Stimulated activated CD4-positive, alpha-beta T cell treated with anti-CD3 and anti-CD28 coated beads, Interleukin-15, amount 100 ng/mL, for 48 hours (primary cell): ENCODE measurements around the gene C5orf58.
A peak's percentile ranks its signal among the peaks of the same experiment; 100 is the strongest.

Experiments
- DNase-seq, 2 donors: peaks; one replicate each; pipeline ENCODE4 v3.0.0-alpha.2; 2020; ENCODE audit warnings: low read depth in 2 of 2

Gene C5orf58

DNA sequence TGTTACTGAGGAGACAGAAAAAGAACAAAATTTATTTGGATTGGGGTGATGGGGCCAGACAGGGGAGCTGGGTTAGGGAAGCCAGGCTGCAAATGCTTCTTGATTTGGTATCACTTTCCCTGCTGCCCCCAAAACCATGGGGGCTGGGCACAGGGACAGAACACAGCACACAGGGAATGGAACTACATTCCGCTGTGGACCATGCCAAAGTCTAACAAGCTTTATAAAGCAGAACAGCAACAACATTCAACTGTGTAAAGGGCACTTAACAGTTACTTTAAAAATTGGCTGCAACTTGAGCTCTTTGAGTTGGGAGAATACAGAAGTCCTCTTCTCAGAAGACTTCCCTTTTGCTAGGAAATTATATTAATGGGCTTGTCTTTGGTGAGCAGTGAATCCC is 23.8 kb downstream of the C5orf58 start:
- DNase-seq: no peak

DNA sequence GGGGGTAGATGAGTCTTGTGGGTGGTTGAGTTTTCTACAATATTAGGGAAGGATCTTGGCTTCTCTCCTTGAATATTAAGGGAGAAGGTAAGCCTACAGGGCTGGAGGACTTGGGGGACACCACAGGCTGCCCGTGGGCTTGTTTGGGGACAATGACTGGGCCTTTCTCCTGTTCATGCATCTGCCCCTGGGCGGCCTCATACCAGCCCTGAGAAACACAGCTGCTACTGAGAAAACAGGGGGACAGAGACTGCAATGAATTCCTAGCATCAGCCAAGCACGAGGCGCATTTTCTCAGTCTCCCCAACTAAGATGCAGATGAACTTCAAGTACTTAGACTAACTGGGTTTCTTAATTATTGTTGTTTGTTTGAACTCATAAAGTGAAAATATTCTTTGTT is 24.6 kb downstream of the C5orf58 start:
- DNase-seq: no peak

DNA sequence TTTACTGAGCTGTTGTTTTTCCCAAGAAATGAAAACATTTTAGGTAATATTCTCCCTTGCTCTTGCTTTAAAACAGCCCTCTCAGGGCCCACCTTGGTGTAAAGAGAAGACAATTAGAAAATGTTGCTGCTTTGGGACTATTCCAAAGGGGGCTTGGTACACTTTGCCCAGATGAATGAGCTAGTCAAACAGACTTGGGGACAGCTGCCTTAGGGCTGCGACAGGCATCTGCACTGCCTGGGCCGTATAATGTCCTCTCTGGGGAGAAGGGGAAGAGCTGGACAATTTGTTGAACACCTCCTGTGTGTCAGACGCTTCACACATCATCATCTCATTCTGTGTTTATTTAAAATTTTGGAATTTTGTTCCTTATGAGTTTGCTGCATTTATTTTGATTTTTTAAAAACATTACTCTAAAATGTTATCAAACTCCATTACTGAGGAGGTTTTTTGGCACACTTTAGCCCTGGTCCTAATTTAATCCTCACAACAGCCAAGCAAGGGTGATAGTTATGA is 28.8 kb downstream of the C5orf58 start:
- DNase-seq: no peak

DNA sequence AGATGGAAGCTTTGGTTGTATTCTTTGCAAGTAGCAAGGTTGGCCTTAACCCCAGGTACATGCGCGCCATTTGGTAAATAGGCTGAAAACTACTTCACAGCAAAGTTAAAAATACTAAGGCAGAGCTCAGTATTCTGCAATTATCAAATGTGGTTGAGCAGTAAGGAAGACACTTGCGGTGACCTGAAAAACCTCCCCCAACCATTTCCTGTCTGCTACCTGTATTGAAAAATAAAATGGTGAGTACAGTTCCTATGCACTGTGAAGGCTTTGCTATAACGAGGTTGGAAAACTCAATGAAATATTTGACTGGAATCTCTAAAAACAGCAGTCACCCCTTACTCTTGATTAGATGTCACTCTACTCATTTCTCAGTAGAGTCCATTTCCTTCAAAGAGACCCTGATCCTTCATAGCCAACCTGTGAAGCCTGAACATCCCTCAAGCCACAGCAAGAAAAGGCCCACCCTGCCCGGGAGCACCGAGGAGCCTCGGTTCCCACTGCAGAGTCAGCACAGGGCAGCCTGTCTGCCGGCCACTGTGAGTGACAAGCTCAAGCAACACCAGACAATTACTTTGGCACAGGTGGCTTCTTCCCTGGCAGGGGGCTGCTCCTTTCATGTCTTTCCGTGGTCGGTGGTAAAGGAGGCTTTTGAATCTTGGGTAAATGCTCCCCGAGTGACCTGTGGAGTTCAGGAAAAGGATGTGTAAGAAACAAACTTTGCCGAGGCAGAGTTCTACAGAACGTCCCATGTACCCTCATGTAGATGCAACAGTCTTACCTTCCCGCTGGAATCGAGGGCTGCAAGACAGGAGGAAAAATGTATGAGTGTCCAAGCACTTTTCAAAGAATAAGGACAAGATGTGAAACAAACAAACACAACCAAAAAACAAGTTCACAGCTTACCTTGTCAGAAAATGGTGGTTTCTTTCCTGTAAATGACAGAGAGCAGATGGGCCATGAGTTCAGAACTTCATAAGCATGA is 29.6 kb downstream of the C5orf58 start:
- DNase-seq: no peak

DNA sequence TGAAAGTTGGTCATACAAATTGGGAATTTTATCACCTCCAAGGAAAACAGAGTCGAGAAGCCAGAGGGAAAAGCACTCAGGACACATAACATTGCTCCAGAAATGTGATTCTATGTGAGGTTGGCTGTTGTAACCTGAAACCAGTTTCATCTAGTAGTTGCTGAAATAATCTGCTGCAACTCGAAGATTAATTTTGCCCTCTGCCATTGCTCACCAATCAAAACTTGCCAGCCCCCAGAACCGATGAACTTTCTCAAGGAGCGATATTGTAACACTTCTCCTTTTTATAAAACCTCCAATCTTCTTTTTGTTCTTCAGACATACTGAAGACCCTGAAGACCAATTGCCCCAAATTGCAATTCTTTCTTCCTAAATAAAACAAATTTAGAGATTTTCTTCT is 31.1 kb downstream of the C5orf58 start:
- no peak for DNase-seq

- no peak for DNase-seq
Measured at GRCh38 chr5:170265522-170265921, 32.7 kb downstream of the C5orf58 start.

- no peak for DNase-seq
Measured at GRCh38 chr5:170266570-170267381, 34.0 kb downstream of the C5orf58 start.

- DNase-seq: peak; percentile 71 to 72
Measured at GRCh38 chr5:170267431-170268152, 34.8 kb downstream of the C5orf58 start.

DNA sequence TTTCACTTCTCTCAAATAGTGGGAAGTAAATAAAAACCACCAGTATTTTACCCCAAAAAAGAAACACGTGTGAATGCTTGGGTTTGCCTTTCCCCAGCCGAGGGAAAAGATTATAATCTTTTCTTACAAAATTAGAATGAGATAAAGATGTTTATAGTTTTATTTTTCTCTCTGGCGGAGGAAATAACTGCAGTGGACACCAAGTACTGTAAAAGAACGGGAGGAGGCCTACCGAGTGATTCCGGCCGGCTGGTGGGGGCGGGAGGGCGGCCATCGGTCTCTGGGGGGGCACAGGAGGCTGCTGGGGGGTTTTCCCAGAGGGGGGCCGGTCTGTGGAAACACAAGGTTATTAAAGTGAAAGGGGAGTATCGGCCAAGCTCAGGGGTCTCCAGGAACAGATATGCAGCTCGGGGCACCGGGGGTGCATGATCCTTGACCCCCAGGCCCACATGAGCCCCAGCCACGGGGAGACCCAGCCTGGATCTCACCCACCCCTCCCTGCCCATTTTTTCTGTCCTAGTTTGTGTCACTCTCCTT is 35.4 kb downstream of the C5orf58 start:
- DNase-seq: no peak

DNA sequence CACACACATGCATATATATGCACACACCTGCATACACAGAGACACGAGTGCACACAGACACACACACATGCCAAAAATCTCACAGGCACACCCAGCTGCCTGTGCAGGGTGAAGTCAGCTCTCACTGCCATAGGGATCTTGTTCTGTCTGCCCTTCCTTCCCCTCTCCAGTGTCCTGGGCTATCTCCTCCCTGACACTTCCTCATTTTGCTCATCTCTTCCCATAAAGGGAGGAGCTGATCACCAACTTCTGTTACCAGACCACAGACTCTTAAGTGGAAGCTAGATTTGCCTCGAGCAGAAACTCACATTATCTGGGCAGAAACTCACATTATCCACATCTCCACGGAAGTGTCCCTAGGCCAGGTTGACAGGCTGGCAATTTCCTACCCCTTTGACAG is 36.1 kb downstream of the C5orf58 start:
- no peak for DNase-seq

DNA sequence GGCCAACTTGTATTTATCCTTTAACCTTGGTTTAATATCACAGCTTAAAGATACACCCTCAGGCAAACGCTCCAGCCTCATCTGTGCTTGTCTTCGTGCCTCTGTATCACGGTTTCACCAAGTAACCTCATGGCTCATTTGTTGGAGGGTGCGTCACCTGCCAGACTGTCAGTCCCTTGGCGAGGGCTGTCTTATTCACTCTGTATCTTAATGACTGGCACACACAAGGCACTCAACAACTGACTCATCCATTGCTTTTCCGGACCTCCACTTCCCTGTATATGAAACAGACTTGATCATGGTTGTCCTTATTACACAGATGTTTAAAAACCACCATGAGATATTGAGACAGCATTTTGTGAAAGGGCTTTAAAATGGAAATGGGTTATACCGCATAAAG is 36.8 kb downstream of the C5orf58 start:
- peak; percentile 51 to 56 for DNase-seq

DNA sequence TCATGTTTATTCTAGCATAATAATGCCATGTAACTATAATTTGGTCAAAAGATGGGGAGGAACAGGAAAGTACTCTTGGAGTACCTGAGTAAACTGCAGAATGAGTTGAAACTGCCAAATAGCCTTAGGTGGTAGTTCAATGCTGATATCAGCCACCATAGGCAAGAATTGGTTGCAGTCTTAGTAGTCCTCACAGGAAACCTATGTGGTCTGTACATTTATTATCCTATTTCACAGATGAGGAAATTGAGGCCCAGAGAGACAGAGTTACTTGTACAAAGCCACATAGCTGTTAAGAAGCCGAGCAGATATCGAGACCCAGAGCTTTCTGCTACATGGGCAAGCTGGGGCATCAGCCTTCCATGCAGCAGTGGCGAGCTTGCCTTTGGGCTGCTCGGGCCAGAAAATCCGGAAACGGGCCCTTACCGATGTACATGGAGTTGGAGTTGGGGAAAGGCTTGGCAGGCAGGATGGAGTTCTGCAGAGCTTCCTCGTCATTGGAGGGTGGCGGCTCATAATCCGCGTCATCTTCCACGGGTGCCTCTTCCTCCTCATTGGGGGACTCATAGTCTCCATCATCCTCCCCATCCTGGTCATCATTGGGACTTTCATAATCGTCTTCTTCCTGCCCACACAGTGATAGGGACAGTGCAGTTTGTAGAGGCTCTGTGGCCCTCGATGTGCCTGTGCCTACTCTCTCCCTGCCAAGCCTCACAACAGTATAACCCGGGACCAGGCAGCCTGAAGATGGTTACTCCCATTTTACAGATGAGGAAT is 37.7 kb downstream of the C5orf58 start:
- no peak for DNase-seq

GRCh38 chr5:170273968-170274710 is 41.4 kb downstream of the C5orf58 start:
- DNase-seq: peak in 1 of 2 donors; percentile 41

- DNase-seq: no peak
Measured at GRCh38 chr5:170275376-170275994, 42.7 kb downstream of the C5orf58 start.

- no peak for DNase-seq
Measured at GRCh38 chr5:170276140-170276539, 43.4 kb downstream of the C5orf58 start.

DNA sequence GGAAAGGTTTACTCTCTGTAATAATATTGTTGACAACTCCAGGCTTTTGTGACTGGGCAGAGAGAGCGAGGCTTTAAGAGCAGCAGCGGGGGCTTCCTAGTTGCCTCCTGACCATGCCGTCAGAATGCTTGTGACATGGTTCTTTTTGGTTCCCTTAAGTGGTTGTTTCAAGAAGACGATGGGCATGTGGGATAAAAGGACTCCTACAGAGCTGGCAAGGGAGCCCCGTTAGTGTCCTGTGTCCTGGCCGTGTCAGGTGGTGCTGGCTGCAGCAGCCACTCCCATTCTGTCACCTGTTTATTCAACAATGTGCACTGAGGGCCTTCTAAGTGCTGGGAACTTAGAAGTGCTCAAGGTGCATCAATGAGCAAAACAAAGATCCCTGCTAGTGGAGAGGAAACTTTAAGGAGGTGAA is 45.1 kb downstream of the C5orf58 start:
- DNase-seq: no peak

DNA sequence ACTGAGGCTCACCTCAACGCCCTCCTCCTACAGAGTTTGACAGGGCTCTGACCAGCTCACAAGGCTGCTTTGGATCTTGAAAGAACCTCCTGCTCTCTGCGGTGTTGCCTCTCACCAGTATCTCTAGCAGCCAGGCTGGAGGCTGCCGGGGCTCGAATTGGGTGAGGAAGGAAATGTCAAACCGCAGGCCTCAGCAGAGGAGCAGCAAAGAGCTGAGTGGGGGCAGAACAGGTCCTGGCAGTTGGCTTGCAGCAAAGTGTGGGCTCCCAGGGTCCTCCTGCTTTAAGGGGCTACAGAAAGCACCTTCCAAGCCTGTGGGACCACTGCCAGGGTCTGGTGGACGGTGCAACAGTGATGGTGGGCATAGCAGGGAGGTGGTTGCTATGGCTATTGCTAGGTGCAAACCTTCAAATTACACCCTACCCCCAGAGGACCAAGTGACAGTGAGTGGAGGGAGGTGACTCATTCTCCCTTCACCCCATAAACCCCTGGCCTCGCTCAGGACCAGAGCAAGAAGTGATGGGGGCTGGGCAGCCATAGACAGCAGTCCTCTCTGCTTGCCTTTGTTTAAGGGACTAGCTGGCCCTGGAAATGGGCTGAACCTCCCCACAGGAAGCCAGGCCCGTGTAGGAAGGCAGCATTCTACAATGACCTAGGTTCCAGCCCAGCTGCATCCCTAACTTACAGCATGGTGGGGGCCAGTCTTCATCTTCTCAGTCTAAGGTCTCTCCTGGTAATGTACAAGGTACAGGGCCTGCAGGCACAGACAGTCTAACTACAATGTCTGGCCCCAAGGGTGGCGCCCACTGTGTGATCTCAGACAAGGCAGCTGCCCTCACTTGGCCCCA is 46.0 kb downstream of the C5orf58 start:
- DNase-seq: peak; percentile 81

- DNase-seq: no peak
Measured at GRCh38 chr5:170279459-170279817, 46.7 kb downstream of the C5orf58 start.
